ENCODE results near the gene UBAC2. TPM values are rescaled to one million over a fixed set of nuclear protein-coding genes. Genes with fewer than 3 reads are reported as not detected.

Gene UBAC2, protein sequence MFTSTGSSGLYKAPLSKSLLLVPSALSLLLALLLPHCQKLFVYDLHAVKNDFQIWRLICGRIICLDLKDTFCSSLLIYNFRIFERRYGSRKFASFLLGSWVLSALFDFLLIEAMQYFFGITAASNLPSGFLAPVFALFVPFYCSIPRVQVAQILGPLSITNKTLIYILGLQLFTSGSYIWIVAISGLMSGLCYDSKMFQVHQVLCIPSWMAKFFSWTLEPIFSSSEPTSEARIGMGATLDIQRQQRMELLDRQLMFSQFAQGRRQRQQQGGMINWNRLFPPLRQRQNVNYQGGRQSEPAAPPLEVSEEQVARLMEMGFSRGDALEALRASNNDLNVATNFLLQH
- total RNA-seq (2014; rRNA removed; shearing (Covaris generic)) (26.8 and 33.4 TPM in 2 replicates), total RNA-seq (2022) (25.6 and 28.5 TPM in 2 replicates), Bru-seq, nascent RNA (percentile 81 among the genes with signal in this experiment), BruChase-seq, experiment 1, labeled RNA remaining after a 6-hour chase (percentile 78 among the genes with signal in this experiment), BruChase-seq, experiment 2, labeled RNA remaining after a 2-hour chase (percentile 72 among the genes with signal in this experiment)
- long read RNA-seq, transcript UBAC2-203 (9 exons, 1,375 nt) = major isoform, 32 of 51 reads
- long read RNA-seq, partial matches to known transcripts = 2 of 51 reads
- long read RNA-seq, other reads (novel, unspliced or antisense) = 17 of 51 reads

- H2AFZ ChIP-seq (ENCODE audit: low read length) = peak within 1 kb of the TSS; percentile 30; the same call in 1 of the 2 replicates
- H3K36me3 ChIP-seq (ENCODE audit: insufficient read depth, low read length) = no peaks in the 10 kb centered on the region
- no peaks in the 10 kb centered on the region for H3K9me2 ChIP-seq (ENCODE audit: insufficient read depth, low read length)
- peak; percentile 92 for DNase-seq (ENCODE audit: low spot score)
- BruUV-seq (replicated peaks) = no TSS peak
- H3K27ac ChIP-seq (ENCODE audit: low read depth, low read length, poor library complexity, severe bottlenecking) = peak within 1 kb of the TSS; percentile 82
- peak within 1 kb of the TSS; percentile 87 for H3K4me3 ChIP-seq (ENCODE audit: low read depth, low read length, poor library complexity, severe bottlenecking)
- peaks cover 23% of the 10 kb centered on the region for H4K20me1 ChIP-seq (ENCODE audit: insufficient read depth, low read length)
- no peaks in the 10 kb centered on the region for H3K9me3 ChIP-seq (ENCODE audit: low read length)
- TF ChIP-seq EZH2phosphoT487 (IDR thresholded peaks at IDR 0.05; ENCODE audit: borderline replicate concordance, low read depth, low read length) (no peak), CTCF (conservative IDR thresholded peaks at IDR 0.05; ENCODE audit: low read length) (no peak)
- H3K4me2 ChIP-seq (ENCODE audit: low read length) = peak within 1 kb of the TSS; percentile 96
- peaks cover 50% of the 10 kb centered on the region for H3K4me1 ChIP-seq (ENCODE audit: insufficient read depth, low read length, poor library complexity, severe bottlenecking)
- intact Hi-C loops (cut with micrococcal nuclease; ENCODE audit: unreplicated experiment) = loop anchor here (1.0 to 2.0 kb wide), 3 partner anchors 22 to 66 kb away; no protein-coding TSS in a partner anchor
- ChIA-PET CTCF (ENCODE audit: unreplicated experiment) (interaction anchor here (1.0 kb wide), 1 partner anchor 59 kb away, joined by 3 read pairs; no protein-coding TSS in a partner anchor), POLR2A (interaction anchor here (0.7 to 4.0 kb wide), 7 partner anchors 15 to 74 kb away, joined by 3 to 28 read pairs (median 5); partner anchors contain the start of gene GPR18)
- peaks cover 51% of the 10 kb centered on the region; the same call in 1 of the 2 replicates for H3K79me2 ChIP-seq (ENCODE audit: insufficient read depth, low read depth, low read length)
Measured at GRCh38 chr13:99200432-99201167, at the start of gene UBAC2. Gene UBAC2 (plus strand): TSS chr13:99200854. CDS start chr13:99200909, 55 bp downstream.

- no peaks in the 10 kb centered on the region for H3K79me2 ChIP-seq (ENCODE audit: insufficient read depth, low read depth, low read length)
- ChIA-PET POLR2A (no interaction called here), CTCF (ENCODE audit: unreplicated experiment) (no interaction called here)
- no peak for DNase-seq (ENCODE audit: low spot score)
- H3K9me2 ChIP-seq (ENCODE audit: insufficient read depth, low read length) = no peaks in the 10 kb centered on the region
- H3K9me3 ChIP-seq (ENCODE audit: low read length) = no peaks in the 10 kb centered on the region
- TF ChIP-seq CTCF (conservative IDR thresholded peaks at IDR 0.05; ENCODE audit: low read length) = no peak
- no peak for TF ChIP-seq EZH2phosphoT487 (IDR thresholded peaks at IDR 0.05; ENCODE audit: borderline replicate concordance, low read depth, low read length)
- no peaks in the 10 kb centered on the region for H3K36me3 ChIP-seq (ENCODE audit: insufficient read depth, low read length)
- H3K27ac ChIP-seq (ENCODE audit: low read depth, low read length, poor library complexity, severe bottlenecking) = no peak overlapping the region
- no peak overlapping the region for H3K4me2 ChIP-seq (ENCODE audit: low read length)
- H3K4me1 ChIP-seq (ENCODE audit: insufficient read depth, low read length, poor library complexity, severe bottlenecking) = no peaks in the 10 kb centered on the region
- H4K20me1 ChIP-seq (ENCODE audit: insufficient read depth, low read length) = no peaks in the 10 kb centered on the region
- no peak overlapping the region for H3K4me3 ChIP-seq (ENCODE audit: low read depth, low read length, poor library complexity, severe bottlenecking)
- BruUV-seq (replicated peaks) = no TSS peak
- intact Hi-C loops (cut with micrococcal nuclease; ENCODE audit: unreplicated experiment) = no loop called here
- H2AFZ ChIP-seq (ENCODE audit: low read length) = no peak overlapping the region
Measured at GRCh38 chr13:99151516-99151915, 49.1 kb upstream of the UBAC2 start.

All from OCI-LY7 (cell line).